AG04449 (cell line): ENCODE results near the gene KIAA0319L.

Experiments used
- CTCF ChIA-PET: fragments of 350-600 bp; formaldehyde crosslinking; extraction: SDS; loops from one replicate; lab custom pipeline; 2021; ENCODE audit warnings: antibody characterized with exemption; lab: Yijun Ruan, JAX
- POLR2A ChIA-PET: fragments of 400-600, 350-600 bp; formaldehyde crosslinking; extraction: SDS; loops from one replicate; lab custom pipeline; 2020; ENCODE audit warnings: antibody characterized with exemption, inconsistent platforms; lab: Yijun Ruan, JAX
- DNase-seq: peaks from one replicate; pipeline ENCODE4 v3.0.0-alpha.2; 2010; ENCODE audit warnings: low read depth, low spot score
- H3K4me3 ChIP-seq: 2 replicates; pipeline ENCODE4 v1.5.1; 2011; ENCODE audit warnings: low read depth, mild to moderate bottlenecking, control low read depth, low read length
- CTCF ChIP-seq: IDR thresholded peaks from one replicate; pipeline ENCODE4 v1.5.1; 2011; ENCODE audit warnings: mild to moderate bottlenecking, moderate library complexity, low read length, control low read depth, inconsistent platforms; ENCODE audit not compliant: insufficient read depth; ENCODE audit errors: missing control alignments

Gene KIAA0319L

DNA sequence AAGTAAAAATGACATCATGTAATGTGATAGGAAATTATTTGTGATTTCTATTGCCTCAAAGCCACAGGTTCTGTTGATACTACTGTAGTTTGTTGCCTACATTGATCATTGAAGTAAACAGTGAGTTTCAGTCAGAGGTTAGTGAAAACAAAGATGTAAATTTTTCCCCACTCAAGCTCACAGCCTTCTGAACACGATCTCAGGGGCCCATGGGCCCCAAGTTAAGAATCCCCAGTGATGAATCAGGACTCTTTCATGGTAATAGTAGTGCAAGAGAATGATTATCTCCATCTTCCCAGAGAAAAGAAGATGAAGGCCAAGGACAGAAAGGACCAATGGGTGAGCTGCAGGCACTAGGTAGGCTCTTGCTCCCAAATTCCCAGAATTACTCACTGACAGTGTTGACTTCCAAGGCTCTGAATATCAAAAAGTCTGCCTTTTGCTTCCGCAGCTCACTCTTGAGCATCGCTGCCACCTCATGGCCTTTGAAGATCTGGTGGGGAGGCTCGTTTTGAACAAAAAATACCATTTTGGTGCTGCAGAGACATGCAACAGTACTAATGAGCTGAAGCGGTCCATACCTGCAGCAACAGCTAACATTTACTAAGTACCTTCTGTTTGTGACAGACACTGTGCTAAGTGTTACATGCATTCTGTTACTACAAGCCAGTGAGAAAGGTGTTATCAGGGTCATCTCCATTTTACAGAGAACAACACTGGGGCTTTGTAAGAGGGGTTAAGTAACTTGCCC lies 113.3 kb downstream of the KIAA0319L start:
- no peak overlapping the region for H3K4me3 ChIP-seq
- ChIA-PET POLR2A (no interaction called here), CTCF (interaction anchor here (1.0 to 13.7 kb wide), 11 partner anchors 8 to 657 kb away, joined by 3 to 222 read pairs (median 8); partner anchors contain the start of genes KIAA0319L and NCDN)
- TF ChIP-seq CTCF: peak; percentile 1
- DNase-seq: no peak

DNA sequence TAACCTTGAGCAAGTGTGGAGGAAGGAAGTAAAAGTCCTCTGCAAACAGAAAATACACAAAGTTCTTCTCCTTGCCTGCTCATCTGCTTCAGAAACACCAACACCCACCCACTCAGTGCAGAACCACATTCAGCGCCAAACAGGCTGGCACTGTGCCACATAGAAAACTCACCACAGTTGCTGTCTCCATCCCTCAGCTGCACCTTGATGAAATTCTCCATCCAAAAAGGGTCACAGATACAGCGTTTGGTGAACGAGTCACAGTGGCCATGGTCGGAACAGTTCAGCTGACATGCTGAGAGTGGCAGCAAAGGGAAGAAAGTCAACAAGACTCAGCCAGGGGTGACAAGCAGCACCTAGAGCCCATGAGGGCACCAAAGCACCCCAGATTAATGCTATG lies 114.5 kb downstream of the KIAA0319L start:
- POLR2A ChIA-PET: no interaction called here
- TF ChIP-seq CTCF: no peak
- no peak for DNase-seq
- H3K4me3 ChIP-seq: no peak overlapping the region
- CTCF ChIA-PET: interaction anchor here (0.9 to 10.8 kb wide), 3 partner anchors 126 to 284 kb away, joined by 3 to 146 read pairs (median 16); no protein-coding TSS in a partner anchor

DNA sequence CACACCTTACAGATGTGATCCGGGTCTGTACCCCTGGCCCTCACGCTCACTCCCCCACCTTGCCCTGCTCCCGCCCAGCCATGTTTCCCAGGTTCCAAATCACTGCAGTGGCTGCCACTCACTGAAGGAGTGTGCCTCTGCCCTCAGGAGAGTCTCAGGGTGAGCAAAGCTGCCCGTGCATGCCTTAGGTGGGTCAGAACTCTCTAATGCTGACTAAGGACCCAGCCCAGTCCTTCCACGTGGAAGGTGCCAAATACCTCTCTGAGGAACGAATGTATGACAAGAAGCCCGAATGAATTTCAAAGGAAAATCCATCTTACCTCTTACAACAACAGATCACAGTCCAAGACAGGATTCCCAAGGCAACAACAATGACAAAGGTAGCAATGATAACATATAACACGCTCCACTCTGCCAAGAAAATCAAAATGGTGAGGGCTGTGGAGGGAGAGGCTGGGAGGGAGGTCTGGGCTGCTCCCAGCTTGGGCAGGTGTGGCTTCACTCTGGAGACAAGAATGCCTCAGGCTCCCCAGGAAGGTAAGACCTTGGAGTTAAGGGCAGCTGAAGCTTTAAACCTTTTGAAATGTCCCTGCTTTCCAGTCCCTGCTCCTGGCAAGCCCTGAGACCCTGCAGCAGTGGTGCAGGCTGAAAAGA lies 115.2 kb downstream of the KIAA0319L start:
- no peak for DNase-seq
- ChIA-PET POLR2A (no interaction called here), CTCF (interaction anchor here (0.9 to 7.8 kb wide), 3 partner anchors 9 to 240 kb away, joined by 3 to 74 read pairs (median 16); no protein-coding TSS in a partner anchor)
- no peak overlapping the region for H3K4me3 ChIP-seq
- no peak for TF ChIP-seq CTCF

- POLR2A ChIA-PET: no interaction called here
- no peak overlapping the region for H3K4me3 ChIP-seq
- TF ChIP-seq CTCF: no peak
- no peak for DNase-seq
- CTCF ChIA-PET: interaction anchor here (0.7 to 7.8 kb wide), 2 partner anchors 11 to 287 kb away, joined by 4 to 74 read pairs; no protein-coding TSS in a partner anchor
These were observed 117.6 kb downstream of the KIAA0319L start for GRCh38 chr1:35439626-35440025.

- ChIA-PET CTCF (interaction anchor here (0.9 to 7.8 kb wide), 2 partner anchors 14 to 290 kb away, joined by 4 to 74 read pairs; no protein-coding TSS in a partner anchor), POLR2A (no interaction called here)
- DNase-seq: no peak
- H3K4me3 ChIP-seq: no peak overlapping the region
- TF ChIP-seq CTCF: no peak
These were observed 120.0 kb downstream of the KIAA0319L start for GRCh38 chr1:35437200-35437599.

DNA sequence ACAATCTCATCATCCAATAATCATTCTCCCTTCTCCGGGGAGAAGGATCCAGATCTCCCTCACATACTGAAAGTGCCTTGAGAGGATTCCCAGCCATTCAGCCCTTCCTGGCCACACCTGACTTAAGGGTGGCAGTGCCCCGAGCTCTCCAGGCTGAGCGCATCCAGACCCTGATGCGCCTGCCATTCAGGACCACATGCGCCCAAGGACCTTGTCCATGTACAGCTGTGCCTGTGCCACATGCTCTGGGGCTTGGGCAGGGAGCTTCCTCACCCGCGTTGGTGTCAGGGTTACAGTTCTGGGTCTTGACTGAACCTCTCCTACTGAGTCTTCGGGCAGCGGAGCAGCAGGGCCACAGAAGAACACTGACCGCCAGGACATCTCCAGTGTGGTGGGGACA lies 121.1 kb downstream of the KIAA0319L start:
- no peak for TF ChIP-seq CTCF
- POLR2A ChIA-PET: no interaction called here
- no peak for DNase-seq
- no peak overlapping the region for H3K4me3 ChIP-seq
- CTCF ChIA-PET: interaction anchor here (1.3 to 7.8 kb wide), 3 partner anchors 8 to 15 kb away, joined by 3 to 74 read pairs (median 8); no protein-coding TSS in a partner anchor
